HG03135 (cell line): ENCODE data around the gene MED17.

ENCODE experiments used
- ATAC-seq: cut with Tn5 transposase; IDR thresholded peaks from one replicate; pipeline ENCODE4 v1.9.1; 2021; ENCODE audit warnings: mild to moderate bottlenecking, moderate library complexity; ENCODE audit not compliant: unreplicated experiment

Gene MED17

GRCh38 chr11:93846411-93846810, 62.3 kb downstream of the MED17 start:
- no peak for ATAC-seq

GRCh38 chr11:93849201-93849600, 65.1 kb downstream of the MED17 start:
- no peak for ATAC-seq

GRCh38 chr11:93849751-93850593, 65.9 kb downstream of the MED17 start:
- ATAC-seq, result no peak

- ATAC-seq, result no peak
Observed at GRCh38 chr11:93850594-93851018, 66.5 kb downstream of the MED17 start, which contains the start of gene VSTM5. TSS of gene VSTM5 (minus strand) at chr11:93850618. CDS start at chr11:93850502, 116 bp downstream.

GRCh38 chr11:93852242-93852641, 68.2 kb downstream of the MED17 start:
- no peak for ATAC-seq

- no peak for ATAC-seq
Observed at GRCh38 chr11:93857413-93858120, 73.5 kb downstream of the MED17 start.

GRCh38 chr11:93858121-93858775, 74.2 kb downstream of the MED17 start:
- ATAC-seq, result no peak

GRCh38 chr11:93861808-93862207, 77.7 kb downstream of the MED17 start:
- no peak for ATAC-seq
